Sigmoid colon (tissue), 7 donors: ENCODE results near the gene PNPLA2. TPM values are rescaled to one million over a fixed set of nuclear protein-coding genes. Genes with fewer than 3 reads are reported as not detected.
A peak's percentile ranks its signal among the peaks of the same experiment; 100 is the strongest.

ENCODE experiments used
- DNase-seq: peaks from one replicate; pipeline ENCODE4 v3.0.0-alpha.2; 2019
- H3K27ac ChIP-seq, 4 donors: fragments of 200-600 bp; sonication (generic); one replicate each; pipeline ENCODE4 v1.5.1; 2016 to 2019; ENCODE audit warnings: mild to moderate bottlenecking in 1 of 4
- H3K27me3 ChIP-seq, 3 donors: fragments of 200-600 bp; sonication (generic); one replicate each; pipeline ENCODE4 v1.5.1; 2019; ENCODE audit warnings: mild to moderate bottlenecking in 1 of 3
- H3K36me3 ChIP-seq, 4 donors: fragments of 200-600 bp; sonication (generic); one replicate each; pipeline ENCODE4 v1.5.1; 2016 to 2019
- H3K4me1 ChIP-seq, 4 donors: fragments of 200-600 bp; sonication (generic); one replicate each; pipeline ENCODE4 v1.5.1; 2017 to 2019
- H3K4me3 ChIP-seq, 4 donors: fragments of 200-600 bp; sonication (generic); one replicate each; pipeline ENCODE4 v1.5.1; 2017 to 2019; ENCODE audit warnings: mild to moderate bottlenecking in 2 of 4, moderate library complexity in 1 of 4
- H3K9me3 ChIP-seq, 4 donors: fragments of 200-600 bp in 3 of 4; sonication (generic) in 3 of 4; one replicate each; pipeline versions ENCODE4 v1.5.1 to v1.6.1; 2013 to 2019
- CTCF ChIP-seq, 4 experiments: fragments of 450-650 bp in 3 of 4; fragments of 200-600 bp in 1 of 4; IDR thresholded peaks; one replicate each; pipeline ENCODE4 v1.5.1; 2016 to 2019; ENCODE audit warnings: antibody characterized with exemption in 4 of 4, mild to moderate bottlenecking in 3 of 4, moderate library complexity in 2 of 4
- EP300 ChIP-seq, 4 donors: sonication (generic); formaldehyde crosslinking; IDR thresholded peaks; one replicate each; pipeline ENCODE4 v1.6.1; 2017; ENCODE audit warnings: antibody characterized with exemption in 4 of 4
- POLR2A ChIP-seq, 2 donors: fragments of 450-650 bp; IDR thresholded peaks; one replicate each; pipeline ENCODE4 v1.6.1; 2016; ENCODE audit warnings: antibody characterized with exemption in 2 of 2, mild to moderate bottlenecking in 2 of 2, moderate library complexity in 2 of 2
- POLR2AphosphoS5 ChIP-seq, 4 donors: sonication (generic); formaldehyde crosslinking; IDR thresholded peaks; one replicate each; pipeline ENCODE4 v1.6.1; 2017; ENCODE audit warnings: antibody characterized with exemption in 4 of 4
- WGBS, 2 donors: extraction: QIAGEN DNeasy Blood & Tissue Kit; methylation state at CpG; one replicate each; pipeline ENCODE4 v1.1.7; 2013; 5-methylcytosine and 5-hydroxymethylcytosine counted together
- intact Hi-C: fragments of 100-400 bp; cut with DNase I; formaldehyde crosslinking; loops from one replicate; pipeline ENCODE4 v1.15.1; 2023
- polyA plus RNA-seq, 3 donors: library from polyadenylated mRNA; stranded (reverse); fragments of 200-250 nt; gene quantifications; one replicate each; pipeline ENCODE4 v1.2.3, GENCODE V29; 2013
- total RNA-seq, 4 donors: library from RNA; depleted of rRNA; stranded (reverse); fragments of >200 nt; gene quantifications; one replicate each; pipeline ENCODE4 v1.1.0, GENCODE V29; 2016
- donor health status: healthy with polysubstance abuse.
- donor health status: Bipolar disorder and iron deficiency.
- donor health status: healthy.

Gene PNPLA2
- 10 to 100 TPM; 26.3 to 39.6 (median 34.6) TPM for total RNA-seq
- 100 to 1,000 TPM in 1 of 3 donors, 10 to 100 TPM in 2; 35.4 to 137 (median 47.6) TPM for polyA plus RNA-seq

- H3K4me1 ChIP-seq: peaks cover 0 to 33% (median 30%) of the 10 kb centered on the region in 4 donors
- 8 to 32% methylated on average over 20 of the region's 20 CpGs for WGBS, 2 donors
- H3K9me3 ChIP-seq: no peaks in the 10 kb centered on the region
- peaks cover 0 to 3% (median 0%) of the 10 kb centered on the region in 3 donors for H3K27me3 ChIP-seq
- no peak for DNase-seq
- no peak for TF ChIP-seq POLR2A (IDR thresholded peaks at IDR 0.05)
- TF ChIP-seq POLR2AphosphoS5 (IDR thresholded peaks at IDR 0.05): peak in 1 of 4 donors; percentile 25
- no peak for TF ChIP-seq EP300 (IDR thresholded peaks at IDR 0.05)
- TF ChIP-seq CTCF (IDR thresholded peaks at IDR 0.05): no peak
- peak within 1 kb of the TSS; percentile 66 to 96 (median 82) for H3K4me3 ChIP-seq
- intact Hi-C loops: no loop called here
- H3K36me3 ChIP-seq: peaks cover 1 to 33% (median 8%) of the 10 kb centered on the region in 4 donors
- peak within 1 kb of the TSS; percentile 90 to 99 (median 98) for H3K27ac ChIP-seq
Observed at GRCh38 chr11:818396-819128, at the start of gene PNPLA2. PNPLA2 (plus strand) TSS chr11:818914; CDS start chr11:819719, 805 bp downstream.

- Histone ChIP-seq H3K27ac (no peak overlapping the region), H3K36me3 (peaks cover 0 to 71% (median 22%) of the 10 kb centered on the region in 4 donors), H3K4me3 (no peak overlapping the region), H3K27me3 (no peaks in the 10 kb centered on the region), H3K4me1 (peaks cover 0 to 17% (median 8%) of the 10 kb centered on the region in 4 donors), H3K9me3 (no peaks in the 10 kb centered on the region)
- intact Hi-C loops: no loop called here
- TF ChIP-seq POLR2A (IDR thresholded peaks at IDR 0.05) (no peak), POLR2AphosphoS5 (IDR thresholded peaks at IDR 0.05) (no peak), CTCF (IDR thresholded peaks at IDR 0.05) (no peak), EP300 (IDR thresholded peaks at IDR 0.05) (no peak)
- no peak for DNase-seq
- 91 to 92% methylated on average over 23 of the region's 23 CpGs for WGBS, 2 donors
Observed at GRCh38 chr11:769887-770641, 48.6 kb upstream of the PNPLA2 start.

GRCh38 chr11:770642-771616, 47.8 kb upstream of the PNPLA2 start:
- WGBS, 2 donors: 92 to 94% methylated on average over 32 of the region's 32 CpGs
- no peaks in the 10 kb centered on the region for H3K27me3 ChIP-seq
- H3K27ac ChIP-seq: no peak overlapping the region
- H3K4me1 ChIP-seq: peaks cover 0 to 25% (median 17%) of the 10 kb centered on the region in 4 donors
- intact Hi-C loops: no loop called here
- H3K4me3 ChIP-seq: no peak overlapping the region
- no peak for TF ChIP-seq EP300 (IDR thresholded peaks at IDR 0.05)
- no peak for TF ChIP-seq POLR2A (IDR thresholded peaks at IDR 0.05)
- TF ChIP-seq CTCF (IDR thresholded peaks at IDR 0.05): no peak
- TF ChIP-seq POLR2AphosphoS5 (IDR thresholded peaks at IDR 0.05): no peak
- peak; percentile 65 for DNase-seq
- H3K9me3 ChIP-seq: no peaks in the 10 kb centered on the region
- H3K36me3 ChIP-seq: peaks cover 0 to 63% (median 22%) of the 10 kb centered on the region in 4 donors

- TF ChIP-seq CTCF (IDR thresholded peaks at IDR 0.05): no peak
- TF ChIP-seq EP300 (IDR thresholded peaks at IDR 0.05): no peak
- TF ChIP-seq POLR2AphosphoS5 (IDR thresholded peaks at IDR 0.05): no peak
- no peak for TF ChIP-seq POLR2A (IDR thresholded peaks at IDR 0.05)
- H3K27ac ChIP-seq: no peak overlapping the region
- no peak overlapping the region for H3K4me3 ChIP-seq
- H3K9me3 ChIP-seq: no peaks in the 10 kb centered on the region
- no peak for DNase-seq
- H3K4me1 ChIP-seq: peaks cover 0 to 33% (median 24%) of the 10 kb centered on the region in 4 donors
- no peaks in the 10 kb centered on the region for H3K27me3 ChIP-seq
- intact Hi-C loops: no loop called here
- 83 to 88% methylated on average over 15 of the region's 15 CpGs for WGBS, 2 donors
- peaks cover 0 to 55% (median 21%) of the 10 kb centered on the region in 4 donors for H3K36me3 ChIP-seq
Observed at GRCh38 chr11:771617-772204, 47.0 kb upstream of the PNPLA2 start.
